Mesothelial cell of epicardium (in vitro differentiated cells): ENCODE data around the gene WHRN. TPM values are rescaled to one million over a fixed set of nuclear protein-coding genes. Genes with fewer than 3 reads are reported as not detected.

ENCODE experiments used
- DNase-seq, 2 experiments: peaks; one replicate each; pipeline ENCODE4 v3.0.0; 2021; ENCODE audit warnings: low spot score in 2 of 2; ENCODE audit not compliant: unreplicated experiment in 2 of 2
- H3K27ac Mint-ChIP-seq: 2 replicates; pipeline ENCODE4 v1.8.0; 2021; ENCODE audit warnings: mixed read lengths
- H3K27me3 Mint-ChIP-seq: 2 replicates; pipeline ENCODE4 v1.8.0; 2021; ENCODE audit warnings: low read depth, mixed read lengths
- H3K36me3 Mint-ChIP-seq: 2 replicates; pipeline ENCODE4 v1.8.0; 2021; ENCODE audit warnings: mixed read lengths
- H3K4me1 Mint-ChIP-seq: 2 replicates; pipeline ENCODE4 v1.8.0; 2021; ENCODE audit warnings: mixed read lengths
- H3K4me3 Mint-ChIP-seq: 2 replicates; pipeline ENCODE4 v1.8.0; 2021; ENCODE audit warnings: mild to moderate bottlenecking, moderate library complexity, mixed read lengths
- H3K9me3 Mint-ChIP-seq: 2 replicates; pipeline ENCODE4 v1.8.0; 2021; ENCODE audit warnings: mixed read lengths
- total RNA-seq: library from RNA; stranded (reverse); gene quantifications from 3 replicates; pipeline ENCODE4 v1.2.1, GENCODE V29; 2021
- TF ChIP-seq, protein P1 (sequence below): fragments of 200-600 bp; sonication (generic); IDR thresholded peaks from one replicate; pipeline ENCODE4 v1.5.0; 2021; ENCODE audit warnings: antibody characterized with exemption; ENCODE audit not compliant: unreplicated experiment

WHRN gene
- total RNA-seq, 1 donor from 2014 or later = 25.5 TPM

DNA sequence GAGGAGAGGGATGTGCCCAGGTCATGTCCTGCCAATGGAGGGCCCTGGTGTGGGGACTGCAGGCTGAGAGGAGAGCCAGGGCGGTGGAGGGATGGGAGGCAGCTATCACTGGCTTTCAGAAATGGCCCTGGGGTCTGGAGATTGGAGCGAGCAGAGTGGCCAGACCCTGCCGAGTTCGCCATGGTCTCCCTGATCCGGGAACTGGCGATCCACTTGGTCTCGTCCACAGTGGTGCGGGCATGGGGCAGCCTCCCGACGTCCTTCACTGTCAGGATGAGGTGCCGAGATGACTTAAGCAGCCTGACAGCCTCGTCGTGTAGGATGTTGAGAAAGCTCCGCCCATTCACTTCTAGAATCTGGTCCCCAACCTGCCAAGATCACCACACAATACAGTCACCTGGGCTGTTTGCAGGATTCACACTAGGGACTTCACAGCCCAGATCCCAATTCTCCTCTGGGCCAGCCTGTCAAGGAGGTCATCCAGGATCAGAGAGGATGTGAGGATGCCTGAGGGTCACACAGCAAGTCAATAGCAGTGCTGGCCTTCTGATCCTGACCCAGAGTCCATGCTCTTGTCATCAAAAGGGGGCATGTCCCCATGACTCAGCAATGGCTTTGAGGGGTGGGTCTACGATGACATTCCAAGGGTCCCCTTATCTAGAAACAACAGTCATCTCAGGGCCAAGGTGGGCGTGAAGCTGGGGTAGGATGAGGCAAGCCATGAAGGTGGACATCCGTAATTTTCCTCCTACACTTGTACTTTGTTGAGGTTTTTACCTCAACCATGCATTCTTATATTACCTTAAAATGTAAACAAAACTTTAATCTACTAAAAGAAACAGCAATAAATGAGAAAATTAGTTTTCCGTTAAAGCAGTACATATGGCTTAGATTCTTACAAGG is 79.0 kb downstream of the WHRN start:
- H3K4me3 Mint-ChIP-seq = no peak overlapping the region
- no peaks in the 10 kb centered on the region for H3K4me1 Mint-ChIP-seq
- TF ChIP-seq, protein P1, sequence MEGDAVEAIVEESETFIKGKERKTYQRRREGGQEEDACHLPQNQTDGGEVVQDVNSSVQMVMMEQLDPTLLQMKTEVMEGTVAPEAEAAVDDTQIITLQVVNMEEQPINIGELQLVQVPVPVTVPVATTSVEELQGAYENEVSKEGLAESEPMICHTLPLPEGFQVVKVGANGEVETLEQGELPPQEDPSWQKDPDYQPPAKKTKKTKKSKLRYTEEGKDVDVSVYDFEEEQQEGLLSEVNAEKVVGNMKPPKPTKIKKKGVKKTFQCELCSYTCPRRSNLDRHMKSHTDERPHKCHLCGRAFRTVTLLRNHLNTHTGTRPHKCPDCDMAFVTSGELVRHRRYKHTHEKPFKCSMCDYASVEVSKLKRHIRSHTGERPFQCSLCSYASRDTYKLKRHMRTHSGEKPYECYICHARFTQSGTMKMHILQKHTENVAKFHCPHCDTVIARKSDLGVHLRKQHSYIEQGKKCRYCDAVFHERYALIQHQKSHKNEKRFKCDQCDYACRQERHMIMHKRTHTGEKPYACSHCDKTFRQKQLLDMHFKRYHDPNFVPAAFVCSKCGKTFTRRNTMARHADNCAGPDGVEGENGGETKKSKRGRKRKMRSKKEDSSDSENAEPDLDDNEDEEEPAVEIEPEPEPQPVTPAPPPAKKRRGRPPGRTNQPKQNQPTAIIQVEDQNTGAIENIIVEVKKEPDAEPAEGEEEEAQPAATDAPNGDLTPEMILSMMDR = no peak
- no peak for DNase-seq
- H3K27me3 Mint-ChIP-seq = no peaks in the 10 kb centered on the region
- H3K27ac Mint-ChIP-seq = no peak overlapping the region
- H3K9me3 Mint-ChIP-seq = no peaks in the 10 kb centered on the region
- peaks cover 4% of the 10 kb centered on the region for H3K36me3 Mint-ChIP-seq

DNA sequence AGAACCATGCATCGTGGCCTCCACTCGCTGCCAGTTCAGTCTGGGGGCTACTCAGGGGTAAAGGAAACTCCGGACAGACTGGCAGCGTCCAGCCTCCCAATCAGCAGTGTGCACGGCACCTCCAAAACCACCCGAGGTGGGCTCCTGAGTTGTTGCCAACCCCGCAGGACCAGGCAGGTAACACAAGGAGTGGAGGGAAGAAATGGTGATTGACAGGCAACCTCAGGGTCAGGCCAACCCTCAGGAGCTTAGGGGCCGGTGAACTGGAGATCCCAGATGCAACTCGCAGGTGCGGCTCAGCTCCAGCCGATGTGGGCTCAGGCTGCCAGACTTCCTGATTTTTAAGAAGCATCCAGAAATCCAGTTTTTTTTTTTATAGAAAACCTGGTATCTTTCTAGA is 80.1 kb downstream of the WHRN start:
- H3K4me3 Mint-ChIP-seq = no peak overlapping the region
- H3K4me1 Mint-ChIP-seq = no peaks in the 10 kb centered on the region
- no peaks in the 10 kb centered on the region for H3K9me3 Mint-ChIP-seq
- peaks cover 4% of the 10 kb centered on the region for H3K36me3 Mint-ChIP-seq
- no peak for DNase-seq
- no peaks in the 10 kb centered on the region for H3K27me3 Mint-ChIP-seq
- no peak overlapping the region for H3K27ac Mint-ChIP-seq
- TF ChIP-seq, protein P1 = no peak

DNA sequence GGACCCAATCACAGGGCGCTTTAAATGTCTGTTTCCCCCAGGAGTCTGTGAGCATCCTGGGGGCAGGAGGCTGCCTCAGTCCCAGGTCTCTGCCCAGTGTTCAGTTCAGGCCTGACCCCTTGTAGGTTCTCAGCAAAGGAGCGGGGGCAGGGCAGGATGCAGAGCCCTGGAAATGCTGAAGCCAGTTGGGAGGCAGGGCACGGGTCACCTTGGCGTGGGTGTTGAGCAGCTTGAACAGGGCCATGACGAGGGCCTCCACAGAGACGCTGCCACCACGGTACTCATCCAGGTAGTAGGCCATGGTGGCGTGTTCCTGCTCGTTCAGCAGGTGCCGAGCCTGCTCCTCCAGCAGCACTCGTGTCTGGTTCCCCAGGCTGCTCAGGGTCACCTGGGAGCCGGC is 81.1 kb downstream of the WHRN start:
- Mint-ChIP-seq H3K4me3 (no peak overlapping the region), H3K36me3 (peaks cover 8% of the 10 kb centered on the region), H3K27ac (no peak overlapping the region), H3K9me3 (no peaks in the 10 kb centered on the region), H3K27me3 (no peaks in the 10 kb centered on the region), H3K4me1 (no peaks in the 10 kb centered on the region)
- TF ChIP-seq, protein P1 = no peak
- DNase-seq = no peak

DNA sequence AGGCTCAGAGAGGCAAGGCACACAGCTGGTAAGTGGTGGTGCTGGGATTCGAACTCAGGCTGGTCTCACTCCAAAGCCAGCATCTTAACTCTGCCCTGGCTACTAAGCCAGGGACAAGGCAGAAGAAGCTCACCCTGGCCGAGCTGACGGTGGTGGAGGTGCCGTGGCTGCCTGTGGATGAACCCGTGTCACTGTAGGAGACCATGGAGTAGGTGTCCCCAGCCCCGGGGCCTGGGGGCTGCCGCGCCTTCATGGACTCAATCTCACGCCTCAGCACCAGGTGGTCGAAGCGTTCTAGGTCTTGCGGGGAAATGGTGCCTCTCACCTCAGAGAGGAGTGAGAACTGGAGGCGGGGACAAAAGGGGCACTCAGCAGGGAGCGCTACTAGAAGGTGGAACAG is 82.1 kb downstream of the WHRN start:
- Mint-ChIP-seq H3K36me3 (peaks cover 8% of the 10 kb centered on the region), H3K9me3 (no peaks in the 10 kb centered on the region), H3K4me3 (no peak overlapping the region), H3K27ac (no peak overlapping the region), H3K27me3 (no peaks in the 10 kb centered on the region), H3K4me1 (no peaks in the 10 kb centered on the region)
- TF ChIP-seq, protein P1 = no peak
- no peak for DNase-seq

DNA sequence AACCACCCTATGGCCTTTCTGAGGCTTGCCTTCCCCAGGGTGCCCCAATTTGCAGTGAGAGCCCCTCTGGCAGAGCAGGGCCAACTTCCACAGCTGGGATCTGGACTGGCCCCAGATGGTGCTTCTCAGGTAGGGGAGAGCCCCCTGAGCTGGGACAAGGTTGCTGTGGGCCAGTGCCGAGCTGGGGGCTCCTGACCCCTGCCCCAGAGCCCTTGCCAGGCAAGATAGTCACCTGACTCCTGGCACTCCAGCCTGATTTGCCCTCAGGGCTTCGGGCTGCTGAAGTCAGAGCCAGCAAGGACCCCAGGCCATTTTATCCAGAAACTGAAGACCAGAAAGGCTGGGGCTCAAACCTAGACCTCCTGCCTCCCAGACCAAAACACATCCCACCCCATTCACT is 84.1 kb downstream of the WHRN start:
- TF ChIP-seq, protein P1 = no peak
- no peaks in the 10 kb centered on the region for H3K9me3 Mint-ChIP-seq
- H3K27me3 Mint-ChIP-seq = no peaks in the 10 kb centered on the region
- peaks cover 14% of the 10 kb centered on the region for H3K36me3 Mint-ChIP-seq
- H3K4me1 Mint-ChIP-seq = no peaks in the 10 kb centered on the region
- H3K4me3 Mint-ChIP-seq = no peak overlapping the region
- no peak overlapping the region for H3K27ac Mint-ChIP-seq
- DNase-seq = no peak
